Liver (tissue), 3 donors: Measurements from ENCODE around the gene SLC9A4.

Experiments used
- GABPA ChIP-seq, 2 donors: IDR thresholded peaks in 1 of 2; conservative IDR thresholded peaks in 1 of 2; 2 replicates each; pipeline ENCODE4 v1.6.1; 2016; ENCODE audit warnings: antibody characterized with exemption in 2 of 2, mild to moderate bottlenecking in 1 of 2, moderate library complexity in 1 of 2
- JUND ChIP-seq, 2 donors: IDR thresholded peaks; 2 replicates each; pipeline ENCODE4 v1.6.1; 2016; ENCODE audit warnings: antibody characterized with exemption in 2 of 2
- MAX ChIP-seq: IDR thresholded peaks from 2 replicates; pipeline ENCODE4 v1.6.1; 2016; ENCODE audit warnings: antibody characterized with exemption
- NR2F2 ChIP-seq: IDR thresholded peaks from 2 replicates; pipeline ENCODE4 v1.6.1; 2016; ENCODE audit warnings: antibody characterized with exemption
- RAD21 ChIP-seq, 2 donors: IDR thresholded peaks; 2 replicates each; pipeline ENCODE4 v1.6.1; 2016; ENCODE audit warnings: antibody characterized with exemption in 2 of 2, mild to moderate bottlenecking in 2 of 2
- REST ChIP-seq: IDR thresholded peaks from 2 replicates; pipeline ENCODE4 v1.6.1; 2016; ENCODE audit warnings: antibody characterized with exemption, mild to moderate bottlenecking
- YY1 ChIP-seq: IDR thresholded peaks from 2 replicates; pipeline ENCODE4 v1.6.1; 2016; ENCODE audit warnings: antibody characterized with exemption, mild to moderate bottlenecking
- TF ChIP-seq, protein P1 (sequence below): fragments of 150-350 bp; IDR thresholded peaks from 2 replicates; pipeline ENCODE4 v1.5.1; 2017; ENCODE audit warnings: improper control_type of control experiment, low read depth, low read length; ENCODE audit not compliant: missing input control
- donor health status: healthy.
- donor health status: healthy.

- TF ChIP-seq, protein P1, sequence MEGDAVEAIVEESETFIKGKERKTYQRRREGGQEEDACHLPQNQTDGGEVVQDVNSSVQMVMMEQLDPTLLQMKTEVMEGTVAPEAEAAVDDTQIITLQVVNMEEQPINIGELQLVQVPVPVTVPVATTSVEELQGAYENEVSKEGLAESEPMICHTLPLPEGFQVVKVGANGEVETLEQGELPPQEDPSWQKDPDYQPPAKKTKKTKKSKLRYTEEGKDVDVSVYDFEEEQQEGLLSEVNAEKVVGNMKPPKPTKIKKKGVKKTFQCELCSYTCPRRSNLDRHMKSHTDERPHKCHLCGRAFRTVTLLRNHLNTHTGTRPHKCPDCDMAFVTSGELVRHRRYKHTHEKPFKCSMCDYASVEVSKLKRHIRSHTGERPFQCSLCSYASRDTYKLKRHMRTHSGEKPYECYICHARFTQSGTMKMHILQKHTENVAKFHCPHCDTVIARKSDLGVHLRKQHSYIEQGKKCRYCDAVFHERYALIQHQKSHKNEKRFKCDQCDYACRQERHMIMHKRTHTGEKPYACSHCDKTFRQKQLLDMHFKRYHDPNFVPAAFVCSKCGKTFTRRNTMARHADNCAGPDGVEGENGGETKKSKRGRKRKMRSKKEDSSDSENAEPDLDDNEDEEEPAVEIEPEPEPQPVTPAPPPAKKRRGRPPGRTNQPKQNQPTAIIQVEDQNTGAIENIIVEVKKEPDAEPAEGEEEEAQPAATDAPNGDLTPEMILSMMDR, result no peak
- no peak for TF ChIP-seq JUND (IDR thresholded peaks at IDR 0.05)
- TF ChIP-seq MAX, result no peak
- TF ChIP-seq NR2F2, result no peak
- TF ChIP-seq REST, result no peak
- TF ChIP-seq YY1, result no peak
- TF ChIP-seq RAD21 (IDR thresholded peaks at IDR 0.05), result no peak
- no peak for TF ChIP-seq GABPA (IDR thresholded peaks at IDR 0.05 in 1 of 2, conservative IDR thresholded peaks at IDR 0.05 in 1 of 2)
These were observed 102.9 kb downstream of the SLC9A4 start for GRCh38 chr2:102575888-102576287.
